Upper lobe of left lung (tissue), 4 donors: Measurements from ENCODE around the gene IGSF21.

ENCODE experiments used
- POLR2A ChIP-seq, 4 donors: fragments of 450-650 bp; IDR thresholded peaks; one replicate each; pipeline ENCODE4 v1.5.1; 2016 to 2017; ENCODE audit warnings: antibody characterized with exemption in 4 of 4, mild to moderate bottlenecking in 2 of 4
- POLR2AphosphoS5 ChIP-seq, 2 donors: sonication (generic); formaldehyde crosslinking; IDR thresholded peaks; one replicate each; pipeline ENCODE4 v1.5.1; 2017; ENCODE audit warnings: antibody characterized with exemption in 2 of 2

- no peak for TF ChIP-seq POLR2A (IDR thresholded peaks at IDR 0.05)
- TF ChIP-seq POLR2AphosphoS5 (IDR thresholded peaks at IDR 0.05): no peak
Observed at GRCh38 chr1:18109756-18110597, 2.4 kb downstream of the IGSF21 start.
